Keratinocyte (primary cell): ENCODE measurements around the gene LMNA.

ENCODE experiments used
- CTCF ChIP-seq, 3 experiments: IDR thresholded peaks in 1 of 3; conservative IDR thresholded peaks in 1 of 3; optimal IDR thresholded peaks in 1 of 3; 2 replicates in 2 of 3; 3 replicates in 1 of 3; pipeline versions ENCODE3 to v1.5.1; 2011; ENCODE audit warnings: low read length in 3 of 3, mild to moderate bottlenecking in 3 of 3, moderate library complexity in 2 of 3, control low read depth in 1 of 3, inconsistent platforms in 1 of 3; ENCODE audit not compliant: insufficient read depth in 2 of 3; ENCODE audit errors: extremely low read depth in 1 of 3
- EZH2 ChIP-seq: IDR thresholded peaks from one replicate; pipeline ENCODE4 v1.6.1; 2012; ENCODE audit warnings: inconsistent platforms, mild to moderate bottlenecking, low read length, moderate library complexity

- TF ChIP-seq CTCF (optimal IDR thresholded peaks at IDR 0.05 in 1 of 3, IDR thresholded peaks at IDR 0.05 in 1 of 3, conservative IDR thresholded peaks at IDR 0.05 in 1 of 3; ENCODE audit: extremely low read depth in 1 of 3, insufficient read depth in 2 of 3, low read length in 3 of 3), result no peak
- TF ChIP-seq EZH2, result no peak
Measured at GRCh38 chr1:156117414-156118176, 3.1 kb downstream of the LMNA start.
